SH-SY5Y (cell line): ENCODE results near the gene PDGFD.

Source experiments
- GATA2 ChIP-seq: IDR thresholded peaks from 2 replicates; pipeline ENCODE4 v1.6.1; 2011; ENCODE audit warnings: mild to moderate bottlenecking, low read depth, low read length
- GATA3 ChIP-seq: IDR thresholded peaks from 2 replicates; pipeline ENCODE4 v1.6.1; 2011; ENCODE audit warnings: low read depth, mild to moderate bottlenecking, low read length, moderate library complexity

DNA sequence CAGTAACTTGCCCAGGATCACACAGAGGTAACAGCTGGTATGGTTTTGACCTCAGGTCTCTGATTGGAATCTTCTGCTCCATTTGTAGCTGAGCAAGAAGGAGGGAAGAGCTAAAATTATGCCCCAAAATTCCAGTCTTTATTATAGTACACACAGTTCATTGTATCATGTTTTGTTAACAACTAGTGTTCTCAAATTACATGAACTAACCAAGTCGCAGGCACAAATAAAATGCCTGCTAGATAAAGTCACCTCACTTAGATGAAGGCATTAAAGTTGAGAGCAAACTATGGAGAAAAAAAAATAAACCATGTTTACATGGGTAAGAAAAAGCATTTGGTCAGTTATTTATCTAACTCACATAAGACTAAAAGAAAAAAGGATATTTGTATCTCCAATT lies 58.8 kb downstream of the PDGFD start:
- no peak for TF ChIP-seq GATA2
- no peak for TF ChIP-seq GATA3
